PC-9 (cell line): ENCODE measurements around the gene ENO1.
"Not testable (repeated sequence)": the region's sequence is repeated elsewhere in the genome, so short reads cannot be mapped to it uniquely, and the experiment has no call there.

Source experiments
- CTCF ChIP-seq: fragments of 200-600 bp; sonication (generic); conservative IDR thresholded peaks from 2 replicates; pipeline ENCODE4 v1.6.1; 2017; ENCODE audit warnings: mixed run types, antibody characterized with exemption, mild to moderate bottlenecking, moderate library complexity
- EZH2 ChIP-seq: fragments of 200-600 bp; sonication (generic); IDR thresholded peaks from 2 replicates; pipeline ENCODE4 v1.8.0; 2017; ENCODE audit warnings: antibody characterized with exemption, low read depth

DNA sequence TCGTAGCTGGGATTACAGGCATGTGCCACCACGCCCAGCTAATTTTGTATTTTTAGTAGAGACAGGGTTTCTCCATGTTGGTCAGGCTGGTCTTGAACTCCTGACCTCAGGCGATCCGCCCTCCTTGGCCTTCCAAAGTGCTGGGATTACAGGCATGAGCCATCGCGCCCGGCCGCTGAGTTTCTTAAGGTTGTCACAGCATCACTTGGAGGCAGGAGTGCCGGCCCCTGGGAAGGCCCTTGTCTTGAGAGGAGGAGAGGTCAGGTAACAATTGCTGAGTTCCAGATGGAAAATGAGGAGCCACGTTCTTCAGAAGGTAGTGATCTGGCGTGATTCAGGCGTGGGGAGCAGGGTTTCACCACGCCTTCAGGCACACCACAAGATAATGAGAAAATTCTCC, 5.6 kb upstream of the ENO1 start:
- TF ChIP-seq CTCF, EZH2: not testable (repeated sequence)
